K562 (cell line): ENCODE measurements around the gene SUPT5H. TPM values are rescaled to one million over a fixed set of nuclear protein-coding genes. Genes with fewer than 3 reads are reported as not detected.
A peak's percentile ranks its signal among the peaks of the same experiment; 100 is the strongest.

Experiments used
- CCAR2 ChIP-seq: fragments of 200-400 bp; formaldehyde crosslinking; IDR thresholded peaks from 2 replicates; pipeline ENCODE4 v1.6.1; 2017; ENCODE audit warnings: mild to moderate bottlenecking, low read depth, low read length
- KLF1 ChIP-seq: fragments of 450-650 bp; IDR thresholded peaks from 2 replicates; pipeline ENCODE4 v1.6.1; 2016; ENCODE audit warnings: missing genetic modification characterization, missing compliant biosample characterization
- NCOA2 ChIP-seq, 2 experiments: fragments of 450-650 bp; IDR thresholded peaks; 2 replicates each; pipeline ENCODE4 v1.6.1; 2018; ENCODE audit warnings: mild to moderate bottlenecking in 2 of 2, moderate library complexity in 1 of 2; ENCODE audit not compliant: partially characterized antibody in 2 of 2
- RAD51 ChIP-seq: fragments of 450-650 bp; IDR thresholded peaks from 2 replicates; pipeline ENCODE4 v1.7.1; 2016; ENCODE audit warnings: low read depth, mild to moderate bottlenecking, borderline replicate concordance
- RCOR1 ChIP-seq, 2 experiments: IDR thresholded peaks; 2 replicates each; pipeline ENCODE4 v1.6.1; 2012; ENCODE audit warnings: low read depth in 2 of 2, low read length in 2 of 2, borderline replicate concordance in 1 of 2, improper control_type of control experiment in 1 of 2
- SIN3A ChIP-seq, 2 experiments: fragments of 150-350 bp in 1 of 2; IDR thresholded peaks; 2 replicates each; pipeline ENCODE4 v1.6.1; 2011 to 2016; ENCODE audit warnings: borderline replicate concordance in 2 of 2, low read depth in 2 of 2, low read length in 2 of 2, mild to moderate bottlenecking in 2 of 2, moderate library complexity in 2 of 2; ENCODE audit not compliant: control insufficient read depth in 1 of 2
- SMARCA4 ChIP-seq: fragments of 450-650 bp; IDR thresholded peaks from 2 replicates; pipeline ENCODE4 v1.6.1; 2016
- SRSF1 ChIP-seq: fragments of 200-400 bp; formaldehyde crosslinking; IDR thresholded peaks from 2 replicates; pipeline ENCODE4 v1.6.1; 2017; ENCODE audit warnings: mild to moderate bottlenecking, low read depth, low read length, moderate library complexity
- ZFP1 ChIP-seq: fragments of 450-650 bp; formaldehyde crosslinking; IDR thresholded peaks from 2 replicates; pipeline ENCODE4 v1.4.0; 2020; ENCODE audit warnings: mild to moderate bottlenecking, mixed read lengths
- polyA plus RNA-seq, 8 experiments: library from polyadenylated mRNA; depleted of rRNA in 4 of 8; stranded (reverse) in 5 of 8; unstranded in 3 of 8; fragments of >200 nt; fragmentation: Nextera tagmentation in 2 of 8; fragmentation: Illumina TruSeq in 1 of 8; extraction: Ambion mirVana in 2 of 8; extraction: Trizol in 1 of 8; gene quantifications; 2 replicates each; pipeline versions ENCODE4 v1.2.1 to v1.2.3, GENCODE V29; 2011 to 2014; ENCODE audit warnings: inconsistent platforms in 1 of 8, missing spikeins in 1 of 8
- total RNA-seq, 7 experiments: library from RNA; depleted of rRNA in 6 of 7; stranded (reverse); fragments of >200 nt in 6 of 7; fragmentation: Illumina TruSeq in 2 of 7; extraction: Trizol in 2 of 7; gene quantifications; 2 replicates each; pipeline versions ENCODE4 v1.2.1 to v1.2.3, GENCODE V29; 2011 to 2021; ENCODE audit warnings: low replicate concordance in 1 of 7
- TF ChIP-seq, protein P1 (sequence below): fragments of 450-650 bp; IDR thresholded peaks from 2 replicates; pipeline ENCODE4 v1.6.1; 2017; ENCODE audit warnings: antibody characterized with exemption, mild to moderate bottlenecking
- TF ChIP-seq, protein P2 (sequence below): fragments of 200-400 bp; formaldehyde crosslinking; IDR thresholded peaks from 2 replicates; pipeline ENCODE4 v1.6.1; 2017; ENCODE audit warnings: mild to moderate bottlenecking, low read depth, low read length, moderate library complexity
- TF ChIP-seq, protein P3 (sequence below): fragments of 450-650 bp; conservative IDR thresholded peaks from 2 replicates; pipeline ENCODE4 v1.6.1; 2016; ENCODE audit warnings: missing genetic modification characterization, low read depth, mild to moderate bottlenecking, control low read depth, missing compliant biosample characterization
- TF ChIP-seq, protein P4 (sequence below): fragments of 450-650 bp; IDR thresholded peaks from 2 replicates; pipeline ENCODE4 v1.6.1; 2016; ENCODE audit warnings: missing biosample characterization, missing genetic modification characterization
- TF ChIP-seq, protein P5 (sequence below): sonication (generic); formaldehyde crosslinking; IDR thresholded peaks from 2 replicates; pipeline ENCODE4 v1.8.0; 2022; ENCODE audit warnings: mild to moderate bottlenecking, missing genetic modification reagents, borderline replicate concordance

The SUPT5H gene
- total and polyA plus RNA-seq, 9 of the 15 experiments (the other 6 are each of a cell fraction or from before 2014, with no cell fraction given), result 13.3 to 85.9 (median 35.9) TPM

DNA sequence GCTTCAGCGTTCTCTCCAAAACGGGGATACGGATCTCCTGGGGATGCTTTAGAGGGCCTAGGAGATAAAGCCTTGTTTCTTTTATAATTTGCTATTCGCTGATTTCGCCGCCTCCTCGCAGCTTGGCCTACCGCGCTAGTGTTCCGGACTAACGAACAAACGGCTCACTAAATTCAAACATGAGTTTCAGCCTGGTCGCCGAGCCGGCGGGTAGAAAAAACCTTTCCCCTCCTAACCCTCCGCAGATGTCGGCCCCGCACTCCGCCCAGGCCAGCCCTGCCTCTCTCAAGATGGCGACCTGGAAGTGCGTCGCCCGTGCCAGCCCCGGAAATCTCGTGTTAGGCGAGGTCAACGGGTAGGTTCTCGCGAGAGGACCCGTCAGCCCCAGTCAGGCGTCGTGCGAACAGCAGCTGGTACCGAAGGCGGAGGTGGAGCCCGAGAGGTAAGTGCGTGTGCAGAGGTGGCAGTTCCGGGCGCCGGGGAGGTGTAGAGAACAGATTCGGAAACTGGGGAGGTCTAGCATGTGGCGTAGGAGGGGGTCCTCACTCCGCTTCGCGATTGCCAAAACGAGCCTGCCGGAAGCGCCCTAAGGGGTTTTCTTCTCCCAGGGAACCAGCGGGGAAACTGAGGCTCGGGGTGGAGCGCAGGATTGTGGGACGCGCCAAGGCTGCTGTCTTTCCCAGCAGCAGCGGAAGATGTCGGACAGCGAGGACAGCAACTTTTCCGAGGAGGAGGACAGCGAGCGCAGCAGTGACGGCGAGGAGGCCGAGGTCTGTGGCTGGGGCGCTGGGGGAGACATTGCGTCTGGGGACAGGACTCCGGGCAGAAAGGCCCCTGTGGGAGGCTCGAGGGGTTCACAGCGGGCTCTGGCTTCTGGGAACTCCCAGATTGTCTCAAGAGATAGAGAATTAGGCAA lies at the start of gene SUPT5H (continued):
- TF ChIP-seq, protein P1, sequence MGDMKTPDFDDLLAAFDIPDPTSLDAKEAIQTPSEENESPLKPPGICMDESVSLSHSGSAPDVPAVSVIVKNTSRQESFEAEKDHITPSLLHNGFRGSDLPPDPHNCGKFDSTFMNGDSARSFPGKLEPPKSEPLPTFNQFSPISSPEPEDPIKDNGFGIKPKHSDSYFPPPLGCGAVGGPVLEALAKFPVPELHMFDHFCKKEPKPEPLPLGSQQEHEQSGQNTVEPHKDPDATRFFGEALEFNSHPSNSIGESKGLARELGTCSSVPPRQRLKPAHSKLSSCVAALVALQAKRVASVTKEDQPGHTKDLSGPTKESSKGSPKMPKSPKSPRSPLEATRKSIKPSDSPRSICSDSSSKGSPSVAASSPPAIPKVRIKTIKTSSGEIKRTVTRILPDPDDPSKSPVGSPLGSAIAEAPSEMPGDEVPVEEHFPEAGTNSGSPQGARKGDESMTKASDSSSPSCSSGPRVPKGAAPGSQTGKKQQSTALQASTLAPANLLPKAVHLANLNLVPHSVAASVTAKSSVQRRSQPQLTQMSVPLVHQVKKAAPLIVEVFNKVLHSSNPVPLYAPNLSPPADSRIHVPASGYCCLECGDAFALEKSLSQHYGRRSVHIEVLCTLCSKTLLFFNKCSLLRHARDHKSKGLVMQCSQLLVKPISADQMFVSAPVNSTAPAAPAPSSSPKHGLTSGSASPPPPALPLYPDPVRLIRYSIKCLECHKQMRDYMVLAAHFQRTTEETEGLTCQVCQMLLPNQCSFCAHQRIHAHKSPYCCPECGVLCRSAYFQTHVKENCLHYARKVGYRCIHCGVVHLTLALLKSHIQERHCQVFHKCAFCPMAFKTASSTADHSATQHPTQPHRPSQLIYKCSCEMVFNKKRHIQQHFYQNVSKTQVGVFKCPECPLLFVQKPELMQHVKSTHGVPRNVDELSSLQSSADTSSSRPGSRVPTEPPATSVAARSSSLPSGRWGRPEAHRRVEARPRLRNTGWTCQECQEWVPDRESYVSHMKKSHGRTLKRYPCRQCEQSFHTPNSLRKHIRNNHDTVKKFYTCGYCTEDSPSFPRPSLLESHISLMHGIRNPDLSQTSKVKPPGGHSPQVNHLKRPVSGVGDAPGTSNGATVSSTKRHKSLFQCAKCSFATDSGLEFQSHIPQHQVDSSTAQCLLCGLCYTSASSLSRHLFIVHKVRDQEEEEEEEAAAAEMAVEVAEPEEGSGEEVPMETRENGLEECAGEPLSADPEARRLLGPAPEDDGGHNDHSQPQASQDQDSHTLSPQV, result 0 out of 2 replicates have a peak, but pooled peaks have one; percentile 25
- TF ChIP-seq RAD51 (no peak), SMARCA4 (peak; percentile 26; the same call in 1 of the 2 replicates), RCOR1 (IDR thresholded peaks at IDR 0.05; ENCODE audit: borderline replicate concordance in 1 of 2, low read depth in 2 of 2, low read length in 2 of 2) (0 out of 4 replicates have a peak, but pooled peaks of 1 of the 2 experiments have one; percentile 16), CCAR2 (no peak), SIN3A (IDR thresholded peaks at IDR 0.05; ENCODE audit: borderline replicate concordance in 2 of 2, control insufficient read depth in 1 of 2, low read depth in 2 of 2, low read length in 2 of 2) (peak; percentile 92 to 98; a peak in 3 of 4 replicates), KLF1 (tag) (peak; percentile 10; the same call in 1 of the 2 replicates), ZFP1 (CRISPR knock-in tag) (no peak), SRSF1 (no peak), NCOA2 (IDR thresholded peaks at IDR 0.05; ENCODE audit: partially characterized antibody in 2 of 2) (no peak)
- TF ChIP-seq, protein P2, sequence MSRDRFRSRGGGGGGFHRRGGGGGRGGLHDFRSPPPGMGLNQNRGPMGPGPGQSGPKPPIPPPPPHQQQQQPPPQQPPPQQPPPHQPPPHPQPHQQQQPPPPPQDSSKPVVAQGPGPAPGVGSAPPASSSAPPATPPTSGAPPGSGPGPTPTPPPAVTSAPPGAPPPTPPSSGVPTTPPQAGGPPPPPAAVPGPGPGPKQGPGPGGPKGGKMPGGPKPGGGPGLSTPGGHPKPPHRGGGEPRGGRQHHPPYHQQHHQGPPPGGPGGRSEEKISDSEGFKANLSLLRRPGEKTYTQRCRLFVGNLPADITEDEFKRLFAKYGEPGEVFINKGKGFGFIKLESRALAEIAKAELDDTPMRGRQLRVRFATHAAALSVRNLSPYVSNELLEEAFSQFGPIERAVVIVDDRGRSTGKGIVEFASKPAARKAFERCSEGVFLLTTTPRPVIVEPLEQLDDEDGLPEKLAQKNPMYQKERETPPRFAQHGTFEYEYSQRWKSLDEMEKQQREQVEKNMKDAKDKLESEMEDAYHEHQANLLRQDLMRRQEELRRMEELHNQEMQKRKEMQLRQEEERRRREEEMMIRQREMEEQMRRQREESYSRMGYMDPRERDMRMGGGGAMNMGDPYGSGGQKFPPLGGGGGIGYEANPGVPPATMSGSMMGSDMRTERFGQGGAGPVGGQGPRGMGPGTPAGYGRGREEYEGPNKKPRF, result no peak
- TF ChIP-seq, protein P3, sequence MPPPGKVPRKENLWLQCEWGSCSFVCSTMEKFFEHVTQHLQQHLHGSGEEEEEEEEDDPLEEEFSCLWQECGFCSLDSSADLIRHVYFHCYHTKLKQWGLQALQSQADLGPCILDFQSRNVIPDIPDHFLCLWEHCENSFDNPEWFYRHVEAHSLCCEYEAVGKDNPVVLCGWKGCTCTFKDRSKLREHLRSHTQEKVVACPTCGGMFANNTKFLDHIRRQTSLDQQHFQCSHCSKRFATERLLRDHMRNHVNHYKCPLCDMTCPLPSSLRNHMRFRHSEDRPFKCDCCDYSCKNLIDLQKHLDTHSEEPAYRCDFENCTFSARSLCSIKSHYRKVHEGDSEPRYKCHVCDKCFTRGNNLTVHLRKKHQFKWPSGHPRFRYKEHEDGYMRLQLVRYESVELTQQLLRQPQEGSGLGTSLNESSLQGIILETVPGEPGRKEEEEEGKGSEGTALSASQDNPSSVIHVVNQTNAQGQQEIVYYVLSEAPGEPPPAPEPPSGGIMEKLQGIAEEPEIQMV, result no peak
- TF ChIP-seq, protein P4, sequence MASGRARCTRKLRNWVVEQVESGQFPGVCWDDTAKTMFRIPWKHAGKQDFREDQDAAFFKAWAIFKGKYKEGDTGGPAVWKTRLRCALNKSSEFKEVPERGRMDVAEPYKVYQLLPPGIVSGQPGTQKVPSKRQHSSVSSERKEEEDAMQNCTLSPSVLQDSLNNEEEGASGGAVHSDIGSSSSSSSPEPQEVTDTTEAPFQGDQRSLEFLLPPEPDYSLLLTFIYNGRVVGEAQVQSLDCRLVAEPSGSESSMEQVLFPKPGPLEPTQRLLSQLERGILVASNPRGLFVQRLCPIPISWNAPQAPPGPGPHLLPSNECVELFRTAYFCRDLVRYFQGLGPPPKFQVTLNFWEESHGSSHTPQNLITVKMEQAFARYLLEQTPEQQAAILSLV (tag), result no peak
- TF ChIP-seq, protein P5, sequence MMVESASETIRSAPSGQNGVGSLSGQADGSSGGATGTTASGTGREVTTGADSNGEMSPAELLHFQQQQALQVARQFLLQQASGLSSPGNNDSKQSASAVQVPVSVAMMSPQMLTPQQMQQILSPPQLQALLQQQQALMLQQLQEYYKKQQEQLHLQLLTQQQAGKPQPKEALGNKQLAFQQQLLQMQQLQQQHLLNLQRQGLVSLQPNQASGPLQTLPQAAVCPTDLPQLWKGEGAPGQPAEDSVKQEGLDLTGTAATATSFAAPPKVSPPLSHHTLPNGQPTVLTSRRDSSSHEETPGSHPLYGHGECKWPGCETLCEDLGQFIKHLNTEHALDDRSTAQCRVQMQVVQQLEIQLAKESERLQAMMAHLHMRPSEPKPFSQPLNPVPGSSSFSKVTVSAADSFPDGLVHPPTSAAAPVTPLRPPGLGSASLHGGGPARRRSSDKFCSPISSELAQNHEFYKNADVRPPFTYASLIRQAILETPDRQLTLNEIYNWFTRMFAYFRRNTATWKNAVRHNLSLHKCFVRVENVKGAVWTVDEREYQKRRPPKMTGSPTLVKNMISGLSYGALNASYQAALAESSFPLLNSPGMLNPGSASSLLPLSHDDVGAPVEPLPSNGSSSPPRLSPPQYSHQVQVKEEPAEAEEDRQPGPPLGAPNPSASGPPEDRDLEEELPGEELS (CRISPR knock-in tag), result no peak
